ENCODE data around the gene LNPEP.

LNPEP gene

GRCh38 chr5:97041239-97041638, 105.4 kb downstream of the LNPEP start:
- H3K4me1 ChIP-seq (ENCODE audit: control insufficient read depth, insufficient read depth, low read length), result peaks cover 13% of the 10 kb centered on the region
- no peaks in the 10 kb centered on the region for H3K27me3 ChIP-seq (ENCODE audit: control insufficient read depth, insufficient read depth, low read length)
- no peaks in the 10 kb centered on the region for H3K36me3 ChIP-seq (ENCODE audit: control insufficient read depth, insufficient read depth, low read length)
- no peak overlapping the region for H3K27ac ChIP-seq (ENCODE audit: low read depth, low read length)
- no peak overlapping the region for H3K4me3 ChIP-seq (ENCODE audit: low read depth, low read length)
- H3K9me3 ChIP-seq (ENCODE audit: control insufficient read depth, insufficient read depth, low read depth, low read length), result no peaks in the 10 kb centered on the region
- H3K9ac ChIP-seq (ENCODE audit: low read length), result no peak overlapping the region

GRCh38 chr5:97042996-97043395, 107.1 kb downstream of the LNPEP start:
- Histone ChIP-seq H3K9ac (ENCODE audit: low read length) (no peak overlapping the region), H3K4me3 (ENCODE audit: low read depth, low read length) (no peak overlapping the region), H3K27ac (ENCODE audit: low read depth, low read length) (no peak overlapping the region), H3K27me3 (ENCODE audit: control insufficient read depth, insufficient read depth, low read length) (no peaks in the 10 kb centered on the region), H3K4me1 (ENCODE audit: control insufficient read depth, insufficient read depth, low read length) (peaks cover 13% of the 10 kb centered on the region; the same call in 1 of the 2 replicates), H3K9me3 (ENCODE audit: control insufficient read depth, insufficient read depth, low read depth, low read length) (no peaks in the 10 kb centered on the region), H3K36me3 (ENCODE audit: control insufficient read depth, insufficient read depth, low read length) (no peaks in the 10 kb centered on the region)

GRCh38 chr5:97043511-97043910, 107.6 kb downstream of the LNPEP start:
- Histone ChIP-seq H3K36me3 (ENCODE audit: control insufficient read depth, insufficient read depth, low read length) (no peaks in the 10 kb centered on the region), H3K27ac (ENCODE audit: low read depth, low read length) (no peak overlapping the region), H3K4me1 (ENCODE audit: control insufficient read depth, insufficient read depth, low read length) (peaks cover 13% of the 10 kb centered on the region; the same call in 1 of the 2 replicates), H3K4me3 (ENCODE audit: low read depth, low read length) (no peak overlapping the region), H3K27me3 (ENCODE audit: control insufficient read depth, insufficient read depth, low read length) (no peaks in the 10 kb centered on the region), H3K9me3 (ENCODE audit: control insufficient read depth, insufficient read depth, low read depth, low read length) (no peaks in the 10 kb centered on the region), H3K9ac (ENCODE audit: low read length) (no peak overlapping the region)

GRCh38 chr5:97044052-97044451, 108.2 kb downstream of the LNPEP start:
- Histone ChIP-seq H3K4me1 (ENCODE audit: control insufficient read depth, insufficient read depth, low read length) (peaks cover 13% of the 10 kb centered on the region; the same call in 1 of the 2 replicates), H3K27me3 (ENCODE audit: control insufficient read depth, insufficient read depth, low read length) (no peaks in the 10 kb centered on the region), H3K9ac (ENCODE audit: low read length) (no peak overlapping the region), H3K27ac (ENCODE audit: low read depth, low read length) (no peak overlapping the region), H3K4me3 (ENCODE audit: low read depth, low read length) (no peak overlapping the region), H3K36me3 (ENCODE audit: control insufficient read depth, insufficient read depth, low read length) (no peaks in the 10 kb centered on the region), H3K9me3 (ENCODE audit: control insufficient read depth, insufficient read depth, low read depth, low read length) (no peaks in the 10 kb centered on the region)

GRCh38 chr5:97046270-97046982, 110.5 kb downstream of the LNPEP start:
- no peaks in the 10 kb centered on the region for H3K27me3 ChIP-seq (ENCODE audit: control insufficient read depth, insufficient read depth, low read length)

GRCh38 chr5:97047076-97047475, 111.2 kb downstream of the LNPEP start:
- H3K36me3 ChIP-seq (ENCODE audit: control insufficient read depth, insufficient read depth, low read length), result no peaks in the 10 kb centered on the region
- no peak overlapping the region for H3K27ac ChIP-seq (ENCODE audit: low read depth, low read length)
- H3K9me3 ChIP-seq (ENCODE audit: control insufficient read depth, insufficient read depth, low read depth, low read length), result no peaks in the 10 kb centered on the region
- peaks cover 13% of the 10 kb centered on the region; the same call in 1 of the 2 replicates for H3K4me1 ChIP-seq (ENCODE audit: control insufficient read depth, insufficient read depth, low read length)
- H3K4me3 ChIP-seq (ENCODE audit: low read depth, low read length), result no peak overlapping the region
- H3K27me3 ChIP-seq (ENCODE audit: control insufficient read depth, insufficient read depth, low read length), result no peaks in the 10 kb centered on the region
- no peak overlapping the region for H3K9ac ChIP-seq (ENCODE audit: low read length)

More at GRCh38 chr5:97046270-97046982, 110.5 kb downstream of the LNPEP start:
- H3K27ac ChIP-seq (ENCODE audit: low read depth, low read length), result no peak overlapping the region
- peaks cover 13% of the 10 kb centered on the region; the same call in 1 of the 2 replicates for H3K4me1 ChIP-seq (ENCODE audit: control insufficient read depth, insufficient read depth, low read length)
- H3K9ac ChIP-seq (ENCODE audit: low read length), result no peak overlapping the region
- no peaks in the 10 kb centered on the region for H3K36me3 ChIP-seq (ENCODE audit: control insufficient read depth, insufficient read depth, low read length)
- no peak overlapping the region for H3K4me3 ChIP-seq (ENCODE audit: low read depth, low read length)
- no peaks in the 10 kb centered on the region for H3K9me3 ChIP-seq (ENCODE audit: control insufficient read depth, insufficient read depth, low read depth, low read length)

- Histone ChIP-seq H3K27me3 (ENCODE audit: control insufficient read depth, insufficient read depth, low read length) (no peaks in the 10 kb centered on the region), H3K4me3 (ENCODE audit: low read depth, low read length) (no peak overlapping the region), H3K9me3 (ENCODE audit: control insufficient read depth, insufficient read depth, low read depth, low read length) (no peaks in the 10 kb centered on the region), H3K4me1 (ENCODE audit: control insufficient read depth, insufficient read depth, low read length) (peaks cover 3% of the 10 kb centered on the region; the same call in 1 of the 2 replicates), H3K9ac (ENCODE audit: low read length) (no peak overlapping the region), H3K36me3 (ENCODE audit: control insufficient read depth, insufficient read depth, low read length) (no peaks in the 10 kb centered on the region), H3K27ac (ENCODE audit: low read depth, low read length) (no peak overlapping the region)
Observed at GRCh38 chr5:97049175-97049574, 113.3 kb downstream of the LNPEP start.

GRCh38 chr5:97056263-97056662, 120.4 kb downstream of the LNPEP start:
- no peak overlapping the region for H3K9ac ChIP-seq (ENCODE audit: low read length)
- no peak overlapping the region for H3K4me3 ChIP-seq (ENCODE audit: low read depth, low read length)
- no peaks in the 10 kb centered on the region for H3K36me3 ChIP-seq (ENCODE audit: control insufficient read depth, insufficient read depth, low read length)
- H3K27me3 ChIP-seq (ENCODE audit: control insufficient read depth, insufficient read depth, low read length), result no peaks in the 10 kb centered on the region
- H3K4me1 ChIP-seq (ENCODE audit: control insufficient read depth, insufficient read depth, low read length), result no peaks in the 10 kb centered on the region
- H3K9me3 ChIP-seq (ENCODE audit: control insufficient read depth, insufficient read depth, low read depth, low read length), result no peaks in the 10 kb centered on the region; the same call in 1 of the 2 replicates
- no peak overlapping the region for H3K27ac ChIP-seq (ENCODE audit: low read depth, low read length)

GRCh38 chr5:97062046-97062445, 126.2 kb downstream of the LNPEP start:
- Histone ChIP-seq H3K9me3 (ENCODE audit: control insufficient read depth, insufficient read depth, low read depth, low read length) (no peaks in the 10 kb centered on the region; the same call in 1 of the 2 replicates), H3K4me1 (ENCODE audit: control insufficient read depth, insufficient read depth, low read length) (peaks cover 7% of the 10 kb centered on the region), H3K4me3 (ENCODE audit: low read depth, low read length) (no peak overlapping the region), H3K27ac (ENCODE audit: low read depth, low read length) (no peak overlapping the region), H3K27me3 (ENCODE audit: control insufficient read depth, insufficient read depth, low read length) (no peaks in the 10 kb centered on the region), H3K9ac (ENCODE audit: low read length) (no peak overlapping the region), H3K36me3 (ENCODE audit: control insufficient read depth, insufficient read depth, low read length) (no peaks in the 10 kb centered on the region)

- Histone ChIP-seq H3K27ac (ENCODE audit: low read depth, low read length) (no peak overlapping the region), H3K4me1 (ENCODE audit: control insufficient read depth, insufficient read depth, low read length) (peaks cover 7% of the 10 kb centered on the region), H3K9ac (ENCODE audit: low read length) (no peak overlapping the region), H3K9me3 (ENCODE audit: control insufficient read depth, insufficient read depth, low read depth, low read length) (no peaks in the 10 kb centered on the region; the same call in 1 of the 2 replicates), H3K36me3 (ENCODE audit: control insufficient read depth, insufficient read depth, low read length) (no peaks in the 10 kb centered on the region), H3K4me3 (ENCODE audit: low read depth, low read length) (no peak overlapping the region), H3K27me3 (ENCODE audit: control insufficient read depth, insufficient read depth, low read length) (no peaks in the 10 kb centered on the region)
Observed at GRCh38 chr5:97063251-97063650, 127.4 kb downstream of the LNPEP start.

- Histone ChIP-seq H3K4me1 (ENCODE audit: control insufficient read depth, insufficient read depth, low read length) (peaks cover 7% of the 10 kb centered on the region), H3K9me3 (ENCODE audit: control insufficient read depth, insufficient read depth, low read depth, low read length) (no peaks in the 10 kb centered on the region), H3K36me3 (ENCODE audit: control insufficient read depth, insufficient read depth, low read length) (no peaks in the 10 kb centered on the region), H3K4me3 (ENCODE audit: low read depth, low read length) (no peak overlapping the region), H3K9ac (ENCODE audit: low read length) (no peak overlapping the region), H3K27ac (ENCODE audit: low read depth, low read length) (no peak overlapping the region), H3K27me3 (ENCODE audit: control insufficient read depth, insufficient read depth, low read length) (no peaks in the 10 kb centered on the region)
Observed at GRCh38 chr5:97065475-97065874, 129.6 kb downstream of the LNPEP start.

Data from HUES6 (cell line).